ENCODE measurements around the gene SORCS2. TPM values are rescaled to one million over a fixed set of nuclear protein-coding genes. Genes with fewer than 3 reads are reported as not detected.

The SORCS2 gene
- total RNA-seq, 1 experiment from 2014 or later, result not detected

DNA sequence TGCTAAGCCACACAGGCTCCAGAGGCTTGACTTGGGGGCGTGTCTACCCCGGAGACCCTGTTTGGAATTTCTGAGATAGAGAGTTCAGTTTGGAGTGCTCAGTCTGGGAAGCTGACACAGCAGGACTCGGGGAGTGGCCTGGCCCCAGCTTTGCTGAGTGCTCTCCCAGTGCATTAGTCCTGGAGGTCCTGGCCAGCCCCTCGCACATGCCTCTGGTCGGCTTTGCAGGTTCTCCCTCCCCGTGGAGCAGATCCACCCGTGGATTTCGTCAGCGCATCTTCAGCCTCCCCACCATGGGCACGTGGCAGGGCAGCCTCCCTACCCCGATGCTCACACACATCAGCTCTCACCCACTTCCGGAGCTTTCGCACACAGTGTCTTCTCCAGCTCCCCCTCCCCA is 177.2 kb downstream of the SORCS2 start:
- BruUV-seq (replicated peaks), result no TSS peak
- no peak overlapping the region for H3K4me3 Mint-ChIP-seq (ENCODE audit: low read depth, unreplicated experiment)
- H3K36me3 Mint-ChIP-seq (ENCODE audit: insufficient read depth, unreplicated experiment), result no peaks in the 10 kb centered on the region
- H3K4me1 Mint-ChIP-seq (ENCODE audit: low read depth, unreplicated experiment), result no peaks in the 10 kb centered on the region
- H3K27me3 Mint-ChIP-seq (ENCODE audit: unreplicated experiment), result peaks cover 60% of the 10 kb centered on the region
- no peak overlapping the region for H3K27ac Mint-ChIP-seq (ENCODE audit: unreplicated experiment)
- TF ChIP-seq, protein P1, sequence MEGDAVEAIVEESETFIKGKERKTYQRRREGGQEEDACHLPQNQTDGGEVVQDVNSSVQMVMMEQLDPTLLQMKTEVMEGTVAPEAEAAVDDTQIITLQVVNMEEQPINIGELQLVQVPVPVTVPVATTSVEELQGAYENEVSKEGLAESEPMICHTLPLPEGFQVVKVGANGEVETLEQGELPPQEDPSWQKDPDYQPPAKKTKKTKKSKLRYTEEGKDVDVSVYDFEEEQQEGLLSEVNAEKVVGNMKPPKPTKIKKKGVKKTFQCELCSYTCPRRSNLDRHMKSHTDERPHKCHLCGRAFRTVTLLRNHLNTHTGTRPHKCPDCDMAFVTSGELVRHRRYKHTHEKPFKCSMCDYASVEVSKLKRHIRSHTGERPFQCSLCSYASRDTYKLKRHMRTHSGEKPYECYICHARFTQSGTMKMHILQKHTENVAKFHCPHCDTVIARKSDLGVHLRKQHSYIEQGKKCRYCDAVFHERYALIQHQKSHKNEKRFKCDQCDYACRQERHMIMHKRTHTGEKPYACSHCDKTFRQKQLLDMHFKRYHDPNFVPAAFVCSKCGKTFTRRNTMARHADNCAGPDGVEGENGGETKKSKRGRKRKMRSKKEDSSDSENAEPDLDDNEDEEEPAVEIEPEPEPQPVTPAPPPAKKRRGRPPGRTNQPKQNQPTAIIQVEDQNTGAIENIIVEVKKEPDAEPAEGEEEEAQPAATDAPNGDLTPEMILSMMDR (IDR thresholded peaks at IDR 0.05; ENCODE audit: unreplicated experiment), result no peak
- no peak for DNase-seq
- intact Hi-C loops (cut with micrococcal nuclease; ENCODE audit: unreplicated experiment), result no loop called here
- CTCF ChIA-PET, result no interaction called here
- H3K9me3 Mint-ChIP-seq (ENCODE audit: low read depth, unreplicated experiment), result no peaks in the 10 kb centered on the region

DNA sequence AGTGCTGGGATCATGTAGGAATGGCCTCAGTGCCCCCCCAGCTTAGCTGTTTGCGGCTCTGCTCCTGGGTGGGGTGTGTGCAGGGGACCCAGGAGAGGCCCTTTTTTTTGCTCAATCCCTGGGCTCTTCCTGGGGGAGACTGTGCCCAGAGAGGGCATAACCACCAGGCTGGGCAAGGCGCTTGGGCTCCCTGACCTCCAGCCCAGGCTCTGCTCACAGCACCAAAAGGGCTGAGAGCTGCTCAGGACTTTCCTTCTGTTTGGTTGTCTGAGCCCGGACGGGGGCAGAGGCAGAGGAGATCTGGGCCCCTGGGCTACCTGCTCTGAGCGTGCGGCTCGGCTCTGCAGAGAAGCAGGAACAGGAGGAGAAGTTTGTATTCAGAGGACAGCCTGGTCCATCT is 177.7 kb downstream of the SORCS2 start:
- BruUV-seq (replicated peaks), result no TSS peak
- Mint-ChIP-seq H3K9me3 (ENCODE audit: low read depth, unreplicated experiment) (no peaks in the 10 kb centered on the region), H3K4me3 (ENCODE audit: low read depth, unreplicated experiment) (no peak overlapping the region), H3K36me3 (ENCODE audit: insufficient read depth, unreplicated experiment) (no peaks in the 10 kb centered on the region), H3K4me1 (ENCODE audit: low read depth, unreplicated experiment) (no peaks in the 10 kb centered on the region), H3K27ac (ENCODE audit: unreplicated experiment) (no peak overlapping the region), H3K27me3 (ENCODE audit: unreplicated experiment) (peaks cover 62% of the 10 kb centered on the region)
- intact Hi-C loops (cut with micrococcal nuclease; ENCODE audit: unreplicated experiment), result no loop called here
- no peak for DNase-seq
- CTCF ChIA-PET, result no interaction called here
- TF ChIP-seq, protein P1 (IDR thresholded peaks at IDR 0.05; ENCODE audit: unreplicated experiment), result no peak

DNA sequence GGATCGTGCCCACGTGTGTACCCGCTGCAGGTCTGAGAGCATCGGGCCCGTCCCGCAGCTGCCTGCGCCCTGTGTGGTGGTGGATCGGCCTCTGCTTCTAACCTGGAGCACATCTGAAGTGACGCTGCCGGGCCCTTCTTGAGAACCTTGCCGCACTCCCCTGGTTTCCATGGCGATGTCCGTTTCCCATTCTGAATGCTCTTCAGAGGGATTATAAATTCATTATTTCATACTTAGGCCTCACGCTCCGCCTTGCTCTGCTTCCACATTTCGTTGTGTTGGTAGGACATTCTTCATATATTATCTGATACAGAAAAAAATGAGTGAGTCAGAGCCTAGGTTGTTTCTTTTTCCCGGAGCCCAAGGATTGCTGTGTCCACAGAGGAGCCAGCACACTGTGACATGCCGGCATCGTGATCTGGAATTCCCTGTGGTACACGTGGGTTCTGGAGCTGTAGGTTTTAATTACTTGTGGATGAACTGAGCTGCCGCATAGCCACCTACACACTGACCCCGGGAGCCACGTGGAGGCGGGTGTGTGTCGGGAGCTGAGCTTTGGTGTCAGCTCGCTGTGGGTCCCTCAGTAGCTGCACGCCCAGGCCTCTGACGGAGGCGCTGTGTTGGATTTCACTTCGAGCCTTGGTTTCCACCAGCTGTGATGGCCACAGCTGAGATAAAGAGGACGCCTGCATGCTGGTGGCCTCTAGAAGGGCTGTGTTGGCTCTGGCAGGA is 179.0 kb downstream of the SORCS2 start:
- TF ChIP-seq, protein P1 (IDR thresholded peaks at IDR 0.05; ENCODE audit: unreplicated experiment), result no peak
- no peaks in the 10 kb centered on the region for H3K9me3 Mint-ChIP-seq (ENCODE audit: low read depth, unreplicated experiment)
- no peaks in the 10 kb centered on the region for H3K4me1 Mint-ChIP-seq (ENCODE audit: low read depth, unreplicated experiment)
- BruUV-seq (replicated peaks), result no TSS peak
- H3K36me3 Mint-ChIP-seq (ENCODE audit: insufficient read depth, unreplicated experiment), result no peaks in the 10 kb centered on the region
- H3K4me3 Mint-ChIP-seq (ENCODE audit: low read depth, unreplicated experiment), result no peak overlapping the region
- DNase-seq, result no peak
- CTCF ChIA-PET, result no interaction called here
- peaks cover 62% of the 10 kb centered on the region for H3K27me3 Mint-ChIP-seq (ENCODE audit: unreplicated experiment)
- no peak overlapping the region for H3K27ac Mint-ChIP-seq (ENCODE audit: unreplicated experiment)
- intact Hi-C loops (cut with micrococcal nuclease; ENCODE audit: unreplicated experiment), result no loop called here

DNA sequence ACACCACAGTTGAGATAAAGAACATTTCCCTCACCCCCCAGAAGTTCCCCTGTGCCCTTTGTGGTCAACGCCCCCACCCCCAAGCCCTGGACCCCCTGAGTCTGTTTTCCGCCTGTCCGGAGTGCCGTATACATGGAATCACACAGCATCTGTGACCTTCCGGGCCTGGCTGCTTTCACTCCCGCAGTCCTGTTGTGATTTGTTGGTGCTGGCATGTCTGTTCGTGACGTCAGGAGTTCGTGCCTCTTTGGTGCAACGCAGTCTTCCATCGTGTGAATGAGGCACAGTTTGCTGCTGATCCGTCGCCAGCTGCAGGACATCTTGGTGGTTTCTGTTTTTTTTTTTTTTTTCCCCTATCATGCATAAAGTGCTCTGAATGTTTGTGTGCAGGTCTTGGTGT is 180.3 kb downstream of the SORCS2 start:
- no TSS peak for BruUV-seq (replicated peaks)
- TF ChIP-seq, protein P1 (IDR thresholded peaks at IDR 0.05; ENCODE audit: unreplicated experiment), result no peak
- no peak overlapping the region for H3K4me3 Mint-ChIP-seq (ENCODE audit: low read depth, unreplicated experiment)
- H3K27ac Mint-ChIP-seq (ENCODE audit: unreplicated experiment), result no peak overlapping the region
- H3K36me3 Mint-ChIP-seq (ENCODE audit: insufficient read depth, unreplicated experiment), result no peaks in the 10 kb centered on the region
- CTCF ChIA-PET, result no interaction called here
- H3K9me3 Mint-ChIP-seq (ENCODE audit: low read depth, unreplicated experiment), result no peaks in the 10 kb centered on the region
- H3K4me1 Mint-ChIP-seq (ENCODE audit: low read depth, unreplicated experiment), result no peaks in the 10 kb centered on the region
- intact Hi-C loops (cut with micrococcal nuclease; ENCODE audit: unreplicated experiment), result no loop called here
- no peak for DNase-seq
- peaks cover 62% of the 10 kb centered on the region for H3K27me3 Mint-ChIP-seq (ENCODE audit: unreplicated experiment)
